CD4-positive, CD25-positive, alpha-beta regulatory T cell (primary cell): ENCODE measurements around the gene H19. TPM values are rescaled to one million over a fixed set of nuclear protein-coding genes. Genes with fewer than 3 reads are reported as not detected.

ENCODE experiments used
- polyA plus RNA-seq, 4 donors: library from polyadenylated mRNA; unstranded; fragments of 300-500 nt; fragmentation: Illumina TruSeq; gene quantifications; one replicate each; pipeline ENCODE4 v1.2.3, GENCODE V29; 2021
- total RNA-seq: library from RNA; stranded (reverse); gene quantifications from one replicate; pipeline ENCODE4 v1.2.3, GENCODE V29; 2022

The H19 gene
- total and polyA plus RNA-seq, 5 donors from 2014 or later, result 0.25 TPM; not detected in 4

Other genes with a start within 250 kb of the H19 start
- gene IFITM10, start 247.2 kb downstream of the H19 start, total RNA-seq, result 2.4 TPM
- not detected for gene IFITM10, start 247.2 kb downstream of the H19 start, polyA plus RNA-seq
- gene CTSD, start 233.9 kb downstream of the H19 start, total RNA-seq, result 104 TPM
- gene CTSD, start 233.9 kb downstream of the H19 start, polyA plus RNA-seq, result 100 to 1,000 TPM; 147 to 175 (median 155) TPM
- gene SYT8, start 162.9 kb downstream of the H19 start, total RNA-seq, result not detected
- gene SYT8, start 162.9 kb downstream of the H19 start, polyA plus RNA-seq, result not detected
- gene TNNI2, start 158.9 kb downstream of the H19 start, total RNA-seq, result not detected
- gene TNNI2, start 158.9 kb downstream of the H19 start, polyA plus RNA-seq, result not detected
- 453 TPM for gene LSP1, start 144.8 kb downstream of the H19 start, total RNA-seq
- gene LSP1, start 144.8 kb downstream of the H19 start, polyA plus RNA-seq, result 100 to 1,000 TPM; 381 to 514 (median 444) TPM
- not detected for gene PRR33, start 105.9 kb downstream of the H19 start, total RNA-seq
- gene PRR33, start 105.9 kb downstream of the H19 start, polyA plus RNA-seq, result under 1 TPM in 3 of 4 donors, not detected in 1; 0.06 to 0.09 (median 0.08) TPM
- 19.4 TPM for gene TNNT3, start 78.1 kb downstream of the H19 start, total RNA-seq
- gene TNNT3, start 78.1 kb downstream of the H19 start, polyA plus RNA-seq, result 1 to 10 TPM in 1 of 4 donors, not detected in 3; 1.6 TPM
- 37.5 TPM for gene MRPL23, start 50.5 kb downstream of the H19 start, total RNA-seq
- gene MRPL23, start 50.5 kb downstream of the H19 start, polyA plus RNA-seq, result 10 to 100 TPM; 19.8 to 84.1 (median 24.6) TPM
- 0.07 TPM for gene IGF2, start 141.5 kb upstream of the H19 start, total RNA-seq
- not detected for gene IGF2, start 141.5 kb upstream of the H19 start, polyA plus RNA-seq
- not detected for gene INS, start 163.4 kb upstream of the H19 start, total RNA-seq
- gene INS, start 163.4 kb upstream of the H19 start, polyA plus RNA-seq, result not detected
- gene TH, start 174.0 kb upstream of the H19 start, total RNA-seq, result not detected
- gene TH, start 174.0 kb upstream of the H19 start, polyA plus RNA-seq, result not detected